GM12872 (cell line): ENCODE results near the gene NFKBIZ.

Source experiments
- CTCF ChIP-seq: IDR thresholded peaks from 3 replicates; pipeline ENCODE4 v1.5.1; 2011; ENCODE audit warnings: low read depth, mild to moderate bottlenecking, low read length, moderate library complexity; ENCODE audit not compliant: insufficient read depth

Gene NFKBIZ

GRCh38 chr3:101817992-101818391 is 31.3 kb upstream of the NFKBIZ start:
- no peak for TF ChIP-seq CTCF

GRCh38 chr3:101819649-101820206 is 29.6 kb upstream of the NFKBIZ start:
- no peak for TF ChIP-seq CTCF

GRCh38 chr3:101821503-101821902 is 27.8 kb upstream of the NFKBIZ start:
- no peak for TF ChIP-seq CTCF

DNA sequence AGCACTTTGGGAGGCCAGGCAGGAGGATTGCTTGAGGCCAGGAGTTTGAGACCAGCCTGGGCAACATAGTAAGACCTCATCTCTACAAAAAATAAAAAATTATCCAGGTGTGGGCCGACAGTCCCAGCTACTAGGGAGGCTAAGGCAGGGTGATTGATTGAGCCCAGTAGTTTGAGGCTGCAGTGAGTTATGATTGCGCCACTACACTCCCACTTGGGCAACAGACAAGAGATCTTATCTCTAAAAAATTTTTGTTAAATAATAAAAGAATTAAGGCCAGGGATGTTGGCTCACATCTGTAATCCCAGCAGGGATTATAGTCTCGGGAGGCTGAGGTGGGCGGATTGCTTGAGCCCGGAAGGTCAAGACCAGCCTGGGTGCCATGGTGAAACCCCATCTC is 25.8 kb upstream of the NFKBIZ start:
- TF ChIP-seq CTCF = no peak

DNA sequence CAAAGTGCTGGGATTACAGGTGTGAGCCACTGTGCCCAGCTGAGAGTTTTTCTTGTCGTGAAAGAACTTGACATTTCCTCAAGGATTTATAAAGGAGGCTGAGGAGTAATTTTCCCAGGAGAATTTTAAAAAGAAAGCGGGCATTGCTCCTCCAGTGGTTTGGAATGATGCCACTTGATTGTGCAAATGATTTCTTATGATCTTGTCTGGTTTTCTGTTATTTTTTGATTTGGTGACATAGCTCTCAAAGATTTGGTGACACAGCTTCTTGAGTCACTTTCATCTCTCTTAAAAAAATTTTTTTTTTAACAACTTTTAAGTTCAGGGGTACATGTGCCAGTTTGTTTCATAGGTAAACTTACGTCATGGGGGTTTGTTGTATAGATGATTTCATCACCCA is 24.6 kb upstream of the NFKBIZ start:
- no peak for TF ChIP-seq CTCF

GRCh38 chr3:101825904-101826445 is 23.3 kb upstream of the NFKBIZ start:
- no peak for TF ChIP-seq CTCF

GRCh38 chr3:101827211-101828174 is 21.8 kb upstream of the NFKBIZ start:
- no peak for TF ChIP-seq CTCF
